ENCODE results near the gene PTPRJ.

PTPRJ gene

GRCh38 chr11:48094643-48095339 lies 114.4 kb downstream of the PTPRJ start:
- no peak for DNase-seq (ENCODE audit: low read depth)

- no peak for DNase-seq (ENCODE audit: low read depth)
Observed at GRCh38 chr11:48095779-48096470, 115.6 kb downstream of the PTPRJ start.

- DNase-seq (ENCODE audit: low read depth), result no peak
Observed at GRCh38 chr11:48096588-48097525, 116.5 kb downstream of the PTPRJ start.

GRCh38 chr11:48098024-48098423 lies 117.7 kb downstream of the PTPRJ start:
- DNase-seq (ENCODE audit: low read depth), result no peak

GRCh38 chr11:48099916-48100446 lies 119.6 kb downstream of the PTPRJ start:
- no peak for DNase-seq (ENCODE audit: low read depth)

- no peak for DNase-seq (ENCODE audit: low read depth)
Observed at GRCh38 chr11:48101044-48101733, 120.8 kb downstream of the PTPRJ start.

- no peak for DNase-seq (ENCODE audit: low read depth)
Observed at GRCh38 chr11:48101958-48102357, 121.6 kb downstream of the PTPRJ start.

- no peak for DNase-seq (ENCODE audit: low read depth)
Observed at GRCh38 chr11:48103621-48104567, 123.5 kb downstream of the PTPRJ start.

GRCh38 chr11:48104568-48104924 lies 124.2 kb downstream of the PTPRJ start:
- no peak for DNase-seq (ENCODE audit: low read depth)

GRCh38 chr11:48105096-48105990 lies 125.0 kb downstream of the PTPRJ start:
- DNase-seq (ENCODE audit: low read depth), result no peak

GRCh38 chr11:48106166-48106565 lies 125.8 kb downstream of the PTPRJ start:
- DNase-seq (ENCODE audit: low read depth), result no peak

GRCh38 chr11:48107188-48107704 lies 126.9 kb downstream of the PTPRJ start:
- no peak for DNase-seq (ENCODE audit: low read depth)

- DNase-seq (ENCODE audit: low read depth), result no peak
Observed at GRCh38 chr11:48108231-48109045, 128.1 kb downstream of the PTPRJ start.

GRCh38 chr11:48109046-48109666 lies 128.8 kb downstream of the PTPRJ start:
- peak; percentile 44 for DNase-seq (ENCODE audit: low read depth)

- DNase-seq (ENCODE audit: low read depth), result no peak
Observed at GRCh38 chr11:48110509-48110766, 130.1 kb downstream of the PTPRJ start.

GRCh38 chr11:48111891-48112290 lies 131.5 kb downstream of the PTPRJ start:
- DNase-seq (ENCODE audit: low read depth), result no peak

- DNase-seq (ENCODE audit: low read depth), result no peak
Observed at GRCh38 chr11:48114740-48115139, 134.4 kb downstream of the PTPRJ start.
